ENCODE measurements around the gene CTXND1. TPM values are rescaled to one million over a fixed set of nuclear protein-coding genes. Genes with fewer than 3 reads are reported as not detected.

The CTXND1 gene
- polyA plus RNA-seq, 3 donors: not detected

DNA sequence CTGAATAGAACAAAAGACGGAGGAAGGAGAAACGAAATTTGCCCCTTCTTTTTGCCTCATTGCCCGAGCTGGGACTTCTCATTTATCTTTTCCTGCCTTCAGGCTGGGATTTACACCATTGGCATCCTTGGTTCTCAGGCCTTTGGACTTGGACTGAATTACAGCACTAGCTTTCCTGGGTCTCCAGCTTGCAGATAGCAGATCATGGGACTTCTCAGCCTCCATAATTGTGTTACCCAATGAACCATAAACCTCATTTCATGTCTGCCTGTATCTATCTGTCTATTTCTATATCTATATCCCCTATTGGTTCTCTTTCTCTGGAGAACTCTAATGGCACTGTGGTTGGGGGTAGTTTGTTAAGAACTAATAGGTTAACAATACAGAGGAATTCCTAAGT, 31.5 kb upstream of the CTXND1 start:
- Mint-ChIP-seq H3K27me3 (ENCODE audit: low read depth in 3 of 3) (peaks cover 3 to 13% (median 10%) of the 10 kb centered on the region in 3 donors), H3K27ac (no peak overlapping the region), H3K9me3 (peaks cover 0 to 3% (median 1%) of the 10 kb centered on the region in 7 donors), H3K4me3 (no peak overlapping the region), H3K36me3 (no peaks in the 10 kb centered on the region), H3K4me1 (no peaks in the 10 kb centered on the region)
- no peaks in the 10 kb centered on the region for H3K9me3 ChIP-seq (replicated peaks in 1 of 2; ENCODE audit: control insufficient read depth in 1 of 2, insufficient read depth in 1 of 2, low read length in 2 of 2)
- H3K36me3 ChIP-seq (replicated peaks in 1 of 2; ENCODE audit: control insufficient read depth in 1 of 2, insufficient read depth in 2 of 2, low read length in 2 of 2): no peaks in the 10 kb centered on the region
- H4K20me1 ChIP-seq (ENCODE audit: insufficient read depth, low read length): no peaks in the 10 kb centered on the region
- H3K4me3 ChIP-seq (replicated peaks in 1 of 3; ENCODE audit: low read depth in 2 of 3, low read length in 3 of 3): no peak overlapping the region
- intact Hi-C loops (cut with micrococcal nuclease): no loop called here
- no peaks in the 10 kb centered on the region for H3K79me2 ChIP-seq (ENCODE audit: insufficient read depth, low read length)
- H2AFZ ChIP-seq (ENCODE audit: insufficient read depth, low read depth, low read length, poor library complexity, severe bottlenecking): no peak overlapping the region
- H3K4me1 ChIP-seq (ENCODE audit: control insufficient read depth in 1 of 2, insufficient read depth in 2 of 2, low read length in 2 of 2): no peaks in the 10 kb centered on the region
- no peak overlapping the region for H3K27ac ChIP-seq (ENCODE audit: low read depth in 1 of 2, low read length in 2 of 2)
- TF ChIP-seq CTCF (IDR thresholded peaks at IDR 0.05): no peak
- H3K27me3 ChIP-seq (ENCODE audit: control insufficient read depth in 2 of 2, insufficient read depth in 2 of 2, low read length in 2 of 2): no peaks in the 10 kb centered on the region
- 89% methylated on average over 3 of the region's 3 CpGs for WGBS (ENCODE audit: insufficient coverage)
- no peak for DNase-seq
- no peak overlapping the region for H3K4me2 ChIP-seq (replicated peaks; ENCODE audit: extremely low read depth, low read length, poor library complexity, severe bottlenecking)
- H3K9ac ChIP-seq (ENCODE audit: insufficient read depth, low read length, poor library complexity, severe bottlenecking): no peak overlapping the region

DNA sequence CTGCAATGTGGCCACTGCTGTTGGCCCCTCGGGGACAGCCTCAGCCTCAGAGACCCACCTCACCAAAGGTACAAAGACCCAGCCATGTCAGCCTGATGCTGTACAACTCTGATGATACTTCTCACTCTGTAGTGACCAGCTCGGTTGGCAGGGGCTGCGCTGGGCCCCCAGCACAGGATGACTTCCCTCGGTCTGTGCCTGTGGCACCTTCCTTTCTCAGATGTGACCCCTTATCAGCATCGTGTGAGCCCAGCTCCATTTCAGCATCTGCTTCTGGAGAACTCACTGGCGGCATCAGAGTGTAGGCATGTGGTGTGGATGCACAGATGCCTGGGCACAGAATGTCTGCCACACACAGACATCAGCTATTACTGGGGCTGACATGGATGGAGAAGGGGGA, 25.1 kb upstream of the CTXND1 start:
- Mint-ChIP-seq H3K4me1 (no peaks in the 10 kb centered on the region), H3K4me3 (no peak overlapping the region), H3K9me3 (peaks cover 0 to 8% (median 3%) of the 10 kb centered on the region in 7 donors), H3K36me3 (no peaks in the 10 kb centered on the region), H3K27ac (peak overlapping the region in 1 of 7 donors; percentile 4), H3K27me3 (ENCODE audit: low read depth in 3 of 3) (peaks cover 1 to 6% (median 3%) of the 10 kb centered on the region in 3 donors)
- H3K4me2 ChIP-seq (replicated peaks; ENCODE audit: extremely low read depth, low read length, poor library complexity, severe bottlenecking): no peak overlapping the region
- H3K4me1 ChIP-seq (ENCODE audit: control insufficient read depth in 1 of 2, insufficient read depth in 2 of 2, low read length in 2 of 2): no peaks in the 10 kb centered on the region
- H3K36me3 ChIP-seq (replicated peaks in 1 of 2; ENCODE audit: control insufficient read depth in 1 of 2, insufficient read depth in 2 of 2, low read length in 2 of 2): no peaks in the 10 kb centered on the region
- H3K4me3 ChIP-seq (replicated peaks in 1 of 3; ENCODE audit: low read depth in 2 of 3, low read length in 3 of 3): no peak overlapping the region
- intact Hi-C loops (cut with micrococcal nuclease): no loop called here
- H4K20me1 ChIP-seq (ENCODE audit: insufficient read depth, low read length): no peaks in the 10 kb centered on the region
- no peaks in the 10 kb centered on the region for H3K9me3 ChIP-seq (replicated peaks in 1 of 2; ENCODE audit: control insufficient read depth in 1 of 2, insufficient read depth in 1 of 2, low read length in 2 of 2)
- TF ChIP-seq CTCF (IDR thresholded peaks at IDR 0.05): no peak
- DNase-seq: no peak
- H3K9ac ChIP-seq (ENCODE audit: insufficient read depth, low read length, poor library complexity, severe bottlenecking): no peak overlapping the region
- no peaks in the 10 kb centered on the region for H3K79me2 ChIP-seq (ENCODE audit: insufficient read depth, low read length)
- WGBS (ENCODE audit: insufficient coverage): 66% methylated on average over 4 of the region's 6 CpGs
- H3K27ac ChIP-seq (ENCODE audit: low read depth in 1 of 2, low read length in 2 of 2): no peak overlapping the region
- no peaks in the 10 kb centered on the region for H3K27me3 ChIP-seq (ENCODE audit: control insufficient read depth in 2 of 2, insufficient read depth in 2 of 2, low read length in 2 of 2)
- H2AFZ ChIP-seq (ENCODE audit: insufficient read depth, low read depth, low read length, poor library complexity, severe bottlenecking): no peak overlapping the region
